ENCODE data around the gene DIP2C.
"Not testable (repeated sequence)": the region's sequence is repeated elsewhere in the genome, so short reads cannot be mapped to it uniquely, and the experiment has no call there.

DIP2C gene

DNA sequence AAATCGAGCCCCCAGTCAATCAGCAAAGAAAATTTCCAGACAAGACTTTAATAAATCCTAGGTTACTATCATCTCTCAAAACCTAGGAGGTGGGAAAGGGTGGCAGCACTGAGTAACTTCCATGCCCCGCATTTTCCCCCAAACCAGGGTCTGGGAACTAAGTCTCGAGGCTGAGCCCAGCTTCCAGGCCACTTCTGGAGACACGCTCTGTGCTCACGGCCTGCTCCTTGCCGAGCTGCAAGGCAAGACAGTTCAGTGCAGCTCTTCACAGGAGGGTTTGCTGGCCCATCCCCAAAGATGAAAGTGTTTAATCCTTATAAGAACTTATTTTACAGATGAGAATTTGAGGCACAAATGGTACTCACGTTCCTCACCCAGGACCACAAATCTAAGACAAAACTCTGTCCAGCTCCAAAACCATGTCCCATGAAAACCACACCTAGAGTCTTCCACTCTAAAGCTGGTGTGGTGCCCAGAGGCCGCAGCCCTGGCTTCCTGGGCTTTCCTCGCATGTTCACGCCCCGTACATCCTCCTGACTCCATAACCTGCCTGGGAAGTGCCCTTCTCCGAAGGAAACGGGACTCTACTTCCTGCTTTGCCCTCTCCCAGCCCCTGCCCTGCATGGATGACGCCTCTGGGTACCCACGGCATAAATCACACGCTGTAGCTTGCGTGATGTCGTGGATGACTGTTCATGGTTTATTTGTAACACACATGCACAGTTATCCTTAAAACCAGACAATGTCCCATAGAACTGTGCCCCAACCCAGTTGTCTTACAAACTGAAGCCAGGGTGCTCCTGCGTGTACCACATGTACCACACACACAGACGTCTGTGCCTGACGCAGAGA, 201.2 kb downstream of the DIP2C start:
- DNase-seq: no peak

GRCh38 chr10:486666-487322, 202.7 kb downstream of the DIP2C start:
- no peak for DNase-seq

DNA sequence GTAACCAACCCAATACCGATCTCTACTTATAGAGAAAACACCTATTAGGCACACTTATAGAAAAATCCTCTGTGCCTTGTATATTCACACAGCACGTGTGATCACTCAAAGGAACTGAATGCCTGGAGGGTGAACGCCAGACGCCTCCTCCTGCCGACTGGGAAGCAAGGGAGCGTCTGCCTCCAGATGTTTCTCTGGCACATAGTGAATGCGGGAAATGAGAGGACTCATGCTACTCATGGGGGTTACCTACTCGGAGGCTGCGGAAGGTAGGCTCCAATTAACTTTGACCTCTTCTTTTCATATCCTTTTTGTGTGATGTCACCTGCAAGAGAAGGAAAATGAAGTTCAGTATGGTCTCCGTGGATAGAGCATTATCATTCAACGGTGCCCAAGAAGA, 203.3 kb downstream of the DIP2C start:
- no peak for DNase-seq

GRCh38 chr10:485776-486175, 203.7 kb downstream of the DIP2C start:
- DNase-seq: no peak

DNA sequence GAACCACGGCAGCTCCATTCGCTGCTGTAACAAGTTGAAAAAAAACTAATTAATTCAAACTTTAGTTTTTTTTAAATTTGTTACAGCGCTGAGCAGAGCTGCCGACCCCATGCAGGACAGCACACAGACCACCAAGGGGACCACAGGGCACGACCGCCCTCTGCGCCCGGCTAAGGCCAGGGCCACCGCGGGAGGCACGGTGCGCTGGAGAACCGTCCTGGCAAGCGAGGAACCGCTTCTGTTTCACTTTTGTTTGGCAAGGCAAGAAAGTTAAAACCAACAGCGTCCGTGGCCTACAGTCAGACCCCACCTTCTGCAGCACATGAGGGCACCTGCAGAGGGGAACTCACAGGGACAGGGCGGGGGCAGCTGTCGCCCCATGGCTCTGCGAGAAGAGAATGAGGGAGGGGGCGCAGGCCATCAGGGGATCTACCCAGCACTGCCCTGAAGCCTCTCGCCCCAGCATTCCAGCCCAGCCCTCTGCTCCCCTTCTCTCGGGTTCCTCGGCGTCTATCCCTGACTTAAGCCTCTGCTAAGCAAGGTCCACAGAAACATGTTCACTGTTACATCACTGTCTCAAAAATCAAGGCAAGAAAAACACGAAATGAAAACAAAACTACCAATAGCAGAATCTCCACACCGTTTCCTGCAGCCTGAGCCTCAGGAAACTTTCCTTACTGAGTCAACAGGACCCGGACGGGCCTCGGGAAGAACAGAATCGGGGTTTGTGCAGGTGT, 204.4 kb downstream of the DIP2C start:
- DNase-seq: no peak

DNA sequence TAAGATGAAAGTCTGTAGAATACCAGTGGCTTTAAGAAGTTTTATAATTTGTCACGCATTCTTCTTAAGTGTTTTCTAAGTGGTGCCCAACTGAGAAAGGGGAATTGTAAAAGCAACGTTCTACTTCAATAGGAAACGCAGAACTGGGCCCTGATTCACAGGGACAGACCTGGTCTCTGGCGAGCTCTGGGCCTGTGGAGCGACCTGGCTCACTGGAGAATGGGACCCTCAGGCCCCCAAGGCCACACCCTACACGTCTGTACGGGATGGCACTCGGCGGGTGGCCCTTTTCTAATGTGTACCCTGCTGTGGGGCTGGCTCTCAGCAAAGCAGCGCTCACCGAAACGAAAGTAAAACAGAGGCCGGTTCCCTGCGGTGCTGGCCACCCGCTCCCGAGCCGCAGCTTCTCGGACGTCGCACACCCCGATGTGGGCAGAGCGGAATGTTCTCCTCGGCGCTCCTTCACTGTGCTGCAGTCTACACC, 205.0 kb downstream of the DIP2C start:
- no peak for DNase-seq

- DNase-seq: no peak
Observed at GRCh38 chr10:483261-483660, 206.2 kb downstream of the DIP2C start.

DNA sequence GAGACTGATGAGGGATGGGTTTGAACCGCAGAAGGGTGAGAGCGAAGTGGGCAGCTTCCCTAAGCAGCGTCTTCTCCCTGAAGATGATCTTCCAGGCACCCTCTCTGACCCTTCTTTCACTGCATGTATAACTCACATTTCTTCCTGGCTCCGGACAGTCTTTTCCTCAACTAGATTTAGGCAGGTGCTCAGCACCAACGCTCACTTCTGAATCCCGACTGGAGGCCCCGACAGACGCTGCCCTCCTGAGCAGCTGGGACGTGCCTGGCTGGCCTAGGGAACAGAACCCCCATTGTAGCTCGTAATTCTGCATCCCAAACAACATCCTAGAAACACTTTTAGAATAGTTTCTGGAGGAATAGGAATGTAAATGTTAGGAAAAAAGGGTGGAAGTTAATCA, 206.6 kb downstream of the DIP2C start:
- DNase-seq: no peak

- DNase-seq: no peak
Observed at GRCh38 chr10:482051-482501, 207.4 kb downstream of the DIP2C start.

- DNase-seq: no peak
Observed at GRCh38 chr10:481628-482027, 207.8 kb downstream of the DIP2C start.

DNA sequence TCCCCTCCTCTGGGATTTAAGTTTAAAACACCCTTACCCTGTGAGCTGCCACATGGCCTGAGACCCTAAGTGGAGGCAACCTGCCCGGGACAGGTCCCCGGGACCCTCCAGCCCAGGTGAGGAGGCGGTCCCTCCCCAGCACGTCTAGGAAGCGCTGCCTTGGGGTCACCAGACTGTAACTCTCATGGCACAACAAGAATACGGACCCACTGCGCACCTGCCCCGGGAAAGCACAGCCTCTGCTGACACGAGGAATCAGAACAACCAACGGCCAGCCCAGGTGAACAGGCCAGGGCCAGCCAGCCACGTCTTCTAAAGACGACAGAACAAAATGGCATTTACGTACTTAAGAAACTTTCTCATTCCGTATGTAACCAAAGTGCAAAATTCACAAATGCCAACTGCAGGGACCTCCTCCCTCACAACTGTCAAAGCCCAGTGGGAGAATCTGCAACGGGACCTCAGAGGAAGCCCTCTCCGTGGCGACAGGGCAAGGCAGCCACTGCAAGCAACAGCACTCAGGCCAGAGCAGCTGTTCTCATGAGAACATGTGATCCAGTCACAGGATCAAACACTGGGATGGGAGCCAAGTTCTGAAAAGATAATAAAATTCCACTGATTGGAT, 208.4 kb downstream of the DIP2C start:
- DNase-seq: no peak

DNA sequence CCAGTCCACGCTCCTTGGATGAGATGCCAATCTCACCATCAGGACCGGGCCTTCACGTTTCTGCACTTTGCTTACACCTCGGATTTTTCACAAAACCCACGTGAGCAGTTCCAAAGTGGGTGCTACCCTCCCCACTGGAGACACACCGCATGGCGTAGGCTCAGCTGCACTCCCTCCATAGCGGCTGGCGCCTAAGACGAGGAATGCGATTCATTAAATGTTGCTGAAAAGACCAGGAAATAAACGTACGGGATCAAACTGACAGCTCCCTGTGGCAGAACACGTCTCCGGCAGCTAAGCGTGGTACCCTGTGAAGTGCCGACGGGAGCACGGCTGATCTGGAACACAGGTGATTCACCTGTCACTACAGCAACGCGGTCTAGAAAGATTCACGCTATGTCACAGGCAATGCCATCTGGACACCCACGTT, 209.0 kb downstream of the DIP2C start:
- no peak for DNase-seq

GRCh38 chr10:479706-480497, 209.6 kb downstream of the DIP2C start:
- not testable (repeated sequence) for DNase-seq

DNA sequence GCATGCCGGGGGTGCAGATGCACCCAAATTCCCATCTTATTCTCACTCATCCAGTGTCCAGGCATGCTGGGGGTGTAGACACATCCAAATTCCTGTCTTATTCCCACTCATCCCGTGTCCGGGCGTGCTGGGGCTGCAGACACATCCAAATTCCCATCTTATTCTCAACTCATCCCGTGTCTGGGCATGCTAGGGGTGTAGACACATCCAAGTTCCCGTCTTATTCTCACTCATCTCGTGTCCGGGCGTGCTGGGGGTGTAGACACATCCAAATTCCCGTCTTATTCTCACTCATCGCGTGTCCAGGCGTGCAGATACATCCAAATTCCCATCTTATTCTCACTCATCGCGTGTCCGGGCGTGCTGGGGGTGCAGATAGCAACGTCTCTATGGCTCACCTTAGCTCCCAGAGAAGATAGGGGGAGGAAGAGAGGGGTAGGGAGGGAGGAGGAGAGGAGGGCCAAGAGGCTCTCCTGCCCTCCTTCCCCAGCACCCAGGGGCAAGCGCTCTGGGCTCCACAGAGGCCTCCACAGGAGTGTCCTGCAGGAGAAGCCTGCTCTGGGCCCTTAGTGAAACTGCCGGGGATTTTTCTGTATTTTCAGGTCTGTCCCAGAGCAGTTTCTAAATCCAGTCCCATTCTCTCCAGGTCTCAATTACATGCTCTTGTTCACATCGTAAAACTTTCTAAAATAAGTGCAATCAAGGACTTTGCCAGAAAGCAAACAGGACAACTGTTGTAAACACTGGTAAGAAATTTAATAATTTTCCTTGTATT, 210.8 kb downstream of the DIP2C start:
- DNase-seq: no peak

DNA sequence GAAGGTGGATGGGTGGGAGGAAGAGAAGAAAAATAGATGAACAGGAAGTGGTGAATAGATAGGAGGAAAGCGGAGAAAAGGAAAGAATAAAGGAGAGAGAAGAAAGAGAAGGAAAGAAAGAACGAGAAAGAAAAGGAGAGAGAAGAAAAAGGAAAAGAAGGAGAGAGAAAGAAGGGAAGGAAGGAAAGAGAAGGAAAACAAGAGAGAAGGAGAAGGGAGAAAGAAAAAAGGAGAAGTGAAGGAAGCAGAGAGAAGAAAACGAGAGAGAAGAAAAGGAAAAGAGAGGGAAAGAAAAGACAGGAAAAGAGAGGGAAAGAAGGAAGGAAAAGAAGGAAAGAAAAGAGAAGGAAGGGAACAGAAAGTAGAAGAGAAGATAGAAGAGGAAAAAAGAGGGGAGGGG, 211.8 kb downstream of the DIP2C start:
- no peak for DNase-seq

- DNase-seq: no peak
Observed at GRCh38 chr10:476455-476780, 213.1 kb downstream of the DIP2C start.

DNA sequence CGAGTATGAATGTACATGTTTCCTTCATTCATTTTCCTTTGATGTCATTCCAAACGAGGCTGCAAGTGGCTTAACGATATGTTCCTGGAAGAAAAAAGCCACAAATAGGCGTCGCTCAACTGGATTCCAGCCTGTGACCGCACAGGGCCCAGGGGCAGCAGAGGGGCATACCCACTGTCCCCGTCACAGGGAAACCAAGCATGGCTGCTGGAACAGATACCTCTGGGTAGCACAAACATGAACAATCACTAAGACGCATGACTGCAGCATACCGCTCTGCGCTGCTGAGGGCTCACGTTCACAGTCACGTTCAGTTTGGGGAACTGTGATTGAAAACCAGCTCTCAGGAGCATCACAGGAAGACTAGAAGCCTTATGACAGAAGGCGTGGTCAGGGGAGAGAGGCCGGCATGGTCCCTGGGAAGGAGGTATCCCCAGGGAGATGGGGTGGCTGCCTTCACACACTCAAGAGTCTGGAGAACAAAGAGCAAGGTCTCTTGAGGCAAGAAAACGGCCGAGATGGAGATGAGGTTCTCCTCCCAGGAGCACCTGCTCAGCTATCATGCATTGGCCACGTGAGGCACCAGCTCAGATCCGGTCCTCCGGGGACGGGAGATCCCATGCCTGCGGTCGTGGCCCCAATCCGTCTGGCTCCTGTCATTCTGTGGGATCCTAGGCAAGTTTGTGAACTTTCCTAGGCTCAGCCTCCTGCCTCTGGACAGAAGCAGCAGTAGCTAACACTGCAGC, 213.6 kb downstream of the DIP2C start:
- DNase-seq: no peak

DNA sequence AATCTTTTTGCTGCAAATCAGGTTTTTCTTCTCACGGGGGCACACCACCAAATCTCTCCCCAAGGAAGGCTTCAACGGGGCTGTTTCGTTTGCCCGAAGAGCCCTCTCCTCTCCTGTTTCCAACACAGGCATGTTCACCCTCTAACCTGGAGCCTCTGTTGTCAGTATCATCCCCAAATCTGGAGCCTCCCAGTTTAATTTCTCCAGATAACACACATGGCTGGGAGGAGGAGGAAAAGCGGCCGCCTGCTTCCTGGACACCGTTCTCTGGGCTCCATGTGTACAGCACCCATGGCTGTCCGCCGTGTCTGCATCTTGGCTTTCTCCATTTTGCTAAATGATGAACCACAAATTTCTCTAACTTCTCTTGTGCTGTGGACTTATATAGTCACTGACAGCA, 214.5 kb downstream of the DIP2C start:
- DNase-seq: no peak

- no peak for DNase-seq
Observed at GRCh38 chr10:474406-474805, 215.1 kb downstream of the DIP2C start.

- DNase-seq: no peak
Observed at GRCh38 chr10:472241-472910, 217.1 kb downstream of the DIP2C start.

Data from activated T-cell treated with anti-CD3 and anti-CD28 coated beads for 4 hours (primary cell).